Amygdala (tissue), 56 donors: ENCODE measurements around the gene LYZL6.
"Not testable (repeated sequence)": the region's sequence is repeated elsewhere in the genome, so short reads cannot be mapped to it uniquely, and the experiment has no call there.

Experiments
- DNase-seq, 56 donors: peaks; one replicate each; lab custom pipeline; 2025; lab: John Stamatoyannopoulos, UW

The LYZL6 gene

DNA sequence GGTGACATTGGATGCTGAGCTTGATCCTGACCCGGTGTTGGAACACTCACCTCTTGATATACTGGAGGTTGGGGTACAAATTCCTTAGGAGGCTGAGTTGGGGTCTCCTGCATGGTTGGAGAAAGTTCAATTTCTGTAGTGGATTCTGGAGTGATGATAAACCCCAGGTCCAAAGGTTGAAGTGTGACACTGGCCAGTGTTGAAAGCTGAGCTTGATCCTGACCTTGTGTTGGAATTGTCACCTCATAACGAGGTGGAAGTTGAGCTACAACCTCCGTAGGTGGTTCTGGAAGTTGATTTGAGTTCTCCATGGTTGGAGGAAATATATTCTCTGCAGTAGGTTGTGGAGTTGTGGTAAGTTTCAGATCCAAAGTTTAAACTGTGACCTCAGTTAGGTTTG is 34.1 kb downstream of the LYZL6 start:
- no peak for DNase-seq

DNA sequence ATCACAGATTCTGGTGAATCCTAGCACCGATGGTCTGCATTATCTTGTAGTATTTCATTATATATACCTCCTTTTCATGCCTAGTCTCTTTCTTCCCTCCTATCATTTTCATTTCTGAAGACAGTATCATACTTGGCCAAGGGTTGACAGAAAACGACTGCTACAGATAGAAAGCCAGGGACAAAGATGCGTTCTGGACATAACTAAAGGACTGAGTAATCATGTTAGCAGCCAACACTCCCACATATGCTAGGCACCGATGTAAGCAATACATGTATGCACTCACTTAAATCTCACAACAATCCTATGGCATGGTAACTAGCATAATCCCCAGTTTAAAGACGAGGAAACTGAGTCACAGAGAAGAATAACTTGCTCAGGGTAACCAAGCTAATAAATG is 35.8 kb downstream of the LYZL6 start:
- no peak for DNase-seq

GRCh38 chr17:35906926-35907637 is 36.4 kb downstream of the LYZL6 start:
- no peak for DNase-seq

DNA sequence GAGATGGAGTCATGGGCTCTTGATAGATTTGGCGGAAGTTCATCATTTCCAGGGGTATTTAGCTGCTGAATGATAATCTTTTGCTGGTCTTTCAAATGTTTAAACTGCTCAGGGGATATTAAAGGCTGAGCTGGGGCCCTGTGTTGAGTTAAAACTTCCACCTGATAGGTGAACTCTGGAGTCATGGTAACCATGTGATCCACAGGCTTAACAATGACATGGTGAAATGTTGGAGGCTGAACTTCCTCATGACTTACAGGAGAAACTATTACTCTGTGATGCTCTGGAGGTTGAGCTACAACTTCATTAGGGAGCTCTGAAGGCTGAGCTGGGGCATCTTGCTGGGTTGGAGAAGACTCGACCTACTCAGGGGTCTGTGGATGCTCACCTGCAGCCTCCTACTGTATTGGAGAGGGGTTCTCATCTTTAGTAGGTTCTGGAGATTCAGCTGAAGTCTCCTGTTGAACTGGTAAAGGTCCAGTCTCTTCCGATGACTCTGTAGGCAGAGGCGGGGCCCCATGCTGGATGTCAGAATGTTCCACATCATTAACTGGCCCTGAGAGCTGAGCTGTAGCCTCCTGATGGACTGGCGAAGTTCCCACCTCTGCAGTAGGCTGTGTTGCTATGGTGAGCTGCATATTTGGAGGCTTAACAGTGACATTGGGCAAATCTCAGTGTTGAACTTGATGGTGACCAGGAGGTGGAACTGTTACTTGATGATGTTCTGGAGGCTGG is 37.2 kb downstream of the LYZL6 start:
- DNase-seq = no peak

DNA sequence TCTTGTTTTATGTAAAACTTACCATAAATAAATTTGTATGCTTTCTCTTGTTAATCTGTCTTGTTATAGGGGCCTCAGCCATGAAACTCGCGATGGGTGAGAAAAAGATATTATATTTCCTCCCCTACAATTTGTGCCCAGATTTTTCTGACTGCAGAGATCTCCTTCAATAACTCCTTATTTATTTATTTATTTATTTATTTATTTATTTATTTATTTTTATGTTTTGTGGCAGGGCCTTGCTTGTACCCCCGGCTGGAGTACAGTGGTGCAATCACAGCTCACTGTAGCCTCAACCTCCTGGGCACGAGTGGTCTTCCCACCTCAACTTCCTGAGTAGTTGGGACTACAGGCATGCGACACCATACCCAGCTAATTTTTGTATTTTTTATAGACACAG is 40.1 kb downstream of the LYZL6 start:
- DNase-seq = no peak

DNA sequence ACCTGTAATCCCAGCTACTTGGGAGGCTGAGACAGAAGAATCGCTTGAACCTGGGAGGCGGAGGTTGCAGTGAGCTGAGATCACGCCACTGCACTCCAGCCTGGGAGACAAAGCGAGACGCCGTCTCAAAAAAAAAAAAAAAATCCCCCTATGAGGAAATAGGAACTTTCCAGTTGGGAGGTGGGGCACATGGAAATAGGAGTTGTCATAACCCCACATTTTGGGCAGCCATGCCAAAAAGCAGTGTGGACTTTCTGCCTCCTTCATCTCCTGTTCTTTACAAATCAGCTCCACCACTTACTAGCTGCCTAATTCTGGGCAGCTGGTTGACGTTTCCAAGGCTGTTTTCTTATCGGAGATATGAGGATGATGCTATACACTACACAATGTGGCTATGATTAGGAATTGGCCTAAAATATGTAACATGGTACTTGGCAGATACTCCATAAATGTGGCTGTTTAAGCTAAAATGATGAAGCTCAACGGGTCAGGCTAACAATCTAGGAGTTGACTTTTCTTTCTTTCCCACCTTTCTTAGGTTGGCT is 41.8 kb downstream of the LYZL6 start:
- no peak for DNase-seq

DNA sequence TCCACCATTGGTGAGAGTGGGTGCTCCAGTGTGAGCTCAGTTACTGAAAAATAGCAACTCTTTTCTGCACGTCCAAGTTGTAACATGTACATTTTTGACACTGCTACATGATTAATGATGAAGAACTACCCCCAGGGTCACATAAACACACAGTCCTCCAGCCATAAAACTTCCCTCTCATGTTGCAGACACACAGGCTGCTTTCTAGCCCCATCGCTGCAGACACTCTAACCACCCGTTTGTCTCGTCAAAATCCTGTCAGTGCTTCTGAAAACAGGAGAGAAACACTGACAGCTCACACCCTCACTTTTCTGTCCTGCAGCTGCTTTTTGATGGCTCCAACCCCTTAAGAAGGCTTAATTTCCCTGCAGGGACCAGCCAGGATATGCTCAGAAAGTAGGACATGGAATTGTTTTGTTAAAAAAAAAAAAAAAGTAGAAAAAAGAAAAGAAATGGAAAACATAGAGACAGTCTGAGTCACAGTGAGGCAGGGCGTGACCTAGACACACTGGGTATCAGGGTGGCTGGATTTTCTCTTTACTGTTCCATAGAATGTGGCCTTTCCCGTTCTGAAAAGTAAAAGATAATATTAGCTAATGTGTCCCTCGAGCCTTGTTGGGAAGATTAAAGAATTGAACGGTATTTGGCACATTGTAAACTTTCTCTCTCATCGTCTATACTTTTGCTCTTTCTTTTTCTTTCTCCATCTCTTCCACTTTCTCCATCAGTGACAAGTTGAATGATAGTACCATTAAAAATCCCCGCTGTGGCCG is 42.6 kb downstream of the LYZL6 start:
- DNase-seq = no peak

GRCh38 chr17:35900280-35900679 is 43.2 kb downstream of the LYZL6 start:
- DNase-seq = no peak

DNA sequence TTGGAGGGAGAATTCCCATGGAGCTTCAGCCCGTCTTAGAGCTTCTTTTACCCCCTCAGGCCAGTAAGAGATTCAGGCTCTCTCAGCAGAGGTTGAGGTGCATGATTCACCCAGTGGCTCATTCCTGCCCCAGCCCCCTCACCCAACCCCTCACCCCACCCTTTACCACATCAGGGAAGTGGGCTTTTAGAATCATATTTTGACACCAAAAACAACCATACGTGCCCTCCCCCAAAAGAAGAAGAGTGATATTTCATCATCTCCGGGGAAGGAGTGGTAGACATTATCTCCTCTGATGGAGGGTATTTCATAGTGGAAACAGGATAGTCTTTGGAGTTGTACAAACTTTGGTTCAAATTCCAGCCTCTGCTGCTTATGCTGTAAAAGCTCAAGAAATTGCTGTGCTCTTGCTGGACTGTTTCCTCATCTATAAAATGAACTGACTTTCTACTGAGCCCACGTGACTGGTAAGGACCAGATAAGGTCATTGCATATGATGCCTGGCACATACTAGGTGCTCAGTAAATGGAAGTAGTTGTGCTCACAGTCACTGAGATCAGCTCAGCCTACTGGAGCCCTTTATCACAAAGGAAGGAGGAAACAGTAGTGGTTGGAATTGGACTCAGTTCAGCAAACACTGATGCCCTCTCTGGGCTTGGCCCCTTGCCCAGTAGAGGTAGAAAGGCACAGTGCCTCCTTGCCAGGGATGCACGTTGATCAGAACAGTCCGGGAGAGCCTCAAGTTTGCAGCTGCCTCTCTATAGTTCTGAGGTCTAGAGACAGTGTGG is 45.0 kb downstream of the LYZL6 start:
- no peak for DNase-seq

- not testable (repeated sequence) for DNase-seq
These were observed 45.7 kb downstream of the LYZL6 start for GRCh38 chr17:35897772-35898171.

DNA sequence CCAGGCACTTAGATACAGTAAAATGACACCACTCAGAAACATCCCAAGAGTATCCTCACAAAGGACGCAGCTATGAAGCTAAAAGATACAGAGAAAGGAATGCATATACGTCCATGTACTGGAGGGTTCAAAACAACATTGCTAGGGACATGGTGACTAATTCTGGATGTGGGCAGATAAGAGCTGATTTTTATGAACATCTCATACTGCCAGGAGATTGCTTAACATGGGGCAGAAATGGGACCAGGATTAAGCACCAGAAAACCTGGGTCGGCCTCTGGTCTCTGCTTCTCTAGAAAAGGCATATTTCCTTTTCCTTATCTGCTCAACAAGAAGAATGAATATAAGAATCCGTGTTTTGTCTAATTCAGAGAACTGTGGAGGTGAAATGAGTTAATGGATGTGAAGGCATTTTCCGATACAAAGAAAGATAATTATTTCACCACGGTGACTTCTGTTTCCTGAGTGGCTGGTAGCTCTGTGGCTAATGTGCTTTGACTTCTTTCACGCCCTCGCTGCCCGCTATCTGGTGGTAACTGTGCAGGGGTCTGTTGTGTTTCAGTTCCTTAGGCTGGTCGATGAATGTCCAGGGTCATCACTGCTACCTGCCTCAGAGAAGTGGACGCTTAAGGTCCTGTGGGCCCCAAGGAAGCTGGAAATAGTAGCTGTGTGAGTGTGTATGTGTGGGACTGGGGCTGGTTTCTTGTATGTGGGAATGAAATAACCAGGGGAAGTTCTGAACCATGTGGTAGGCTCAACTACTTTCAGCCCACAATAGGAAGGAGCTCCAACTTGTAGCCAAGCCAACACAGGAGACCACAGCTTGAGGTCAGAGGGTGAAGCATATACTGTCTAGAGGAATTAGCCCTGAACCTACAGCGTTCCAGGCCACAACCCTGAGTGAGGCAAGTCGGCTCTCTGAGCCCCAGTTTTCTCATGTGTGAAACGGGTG is 47.6 kb downstream of the LYZL6 start:
- no peak for DNase-seq

DNA sequence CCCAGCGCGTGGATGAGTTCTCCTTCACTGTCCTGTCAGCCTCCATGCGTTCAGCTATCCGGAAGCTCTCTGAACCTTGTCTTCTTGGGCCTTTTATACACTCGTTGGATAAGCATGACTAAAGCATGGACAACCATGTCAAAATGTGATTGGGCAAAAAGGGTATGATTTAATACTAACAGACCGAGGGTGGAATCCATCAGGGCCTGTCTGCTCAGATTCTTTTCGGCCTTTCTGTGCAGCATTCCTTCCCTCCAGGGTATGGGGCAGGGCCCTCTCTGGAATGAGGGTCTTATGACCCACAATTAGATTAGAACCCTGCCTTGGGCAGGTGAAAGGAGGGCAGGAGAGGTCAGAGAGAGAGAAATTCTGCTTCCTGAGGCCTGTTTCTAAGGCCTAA is 49.3 kb downstream of the LYZL6 start:
- no peak for DNase-seq

- DNase-seq = no peak
These were observed 49.8 kb downstream of the LYZL6 start for GRCh38 chr17:35893751-35894150.

GRCh38 chr17:35892091-35893035 is 51.1 kb downstream of the LYZL6 start:
- DNase-seq = no peak

GRCh38 chr17:35891269-35891668 is 52.2 kb downstream of the LYZL6 start:
- DNase-seq = no peak

GRCh38 chr17:35890774-35891155 is 52.7 kb downstream of the LYZL6 start:
- DNase-seq = no peak

GRCh38 chr17:35889818-35890773 is 53.4 kb downstream of the LYZL6 start:
- peak in 16 of 56 donors; percentile 1 to 60 (median 7) for DNase-seq
